COLO668 (cell line): ENCODE measurements around the gene SPSB4.

Experiments used
- DNase-seq: peaks from one replicate; lab custom pipeline; 2025; ENCODE audit not compliant: unreplicated experiment; lab: John Stamatoyannopoulos, UW

Gene SPSB4

DNA sequence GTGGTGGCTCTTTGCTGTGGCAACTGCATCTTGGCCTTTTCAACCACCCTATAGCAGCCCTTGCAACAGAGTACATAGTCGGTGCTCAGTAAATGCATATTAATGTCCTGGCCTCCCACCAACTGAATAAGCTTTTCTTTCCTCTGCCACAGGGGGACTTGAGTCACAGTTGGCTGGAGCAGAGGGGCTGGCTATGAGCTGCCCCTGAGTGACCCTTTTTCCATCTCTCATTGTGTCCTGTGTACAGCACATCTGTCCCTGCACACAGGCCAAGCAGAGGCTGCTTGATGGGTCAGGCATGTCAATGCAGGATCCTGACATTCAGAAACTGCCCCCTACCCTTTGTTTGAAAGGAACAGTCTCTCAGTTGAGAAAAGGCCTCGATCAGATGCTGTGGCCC lies 22.4 kb downstream of the SPSB4 start:
- DNase-seq, result no peak

- DNase-seq, result no peak
Observed at GRCh38 chr3:141074529-141074928, 23.4 kb downstream of the SPSB4 start.

DNA sequence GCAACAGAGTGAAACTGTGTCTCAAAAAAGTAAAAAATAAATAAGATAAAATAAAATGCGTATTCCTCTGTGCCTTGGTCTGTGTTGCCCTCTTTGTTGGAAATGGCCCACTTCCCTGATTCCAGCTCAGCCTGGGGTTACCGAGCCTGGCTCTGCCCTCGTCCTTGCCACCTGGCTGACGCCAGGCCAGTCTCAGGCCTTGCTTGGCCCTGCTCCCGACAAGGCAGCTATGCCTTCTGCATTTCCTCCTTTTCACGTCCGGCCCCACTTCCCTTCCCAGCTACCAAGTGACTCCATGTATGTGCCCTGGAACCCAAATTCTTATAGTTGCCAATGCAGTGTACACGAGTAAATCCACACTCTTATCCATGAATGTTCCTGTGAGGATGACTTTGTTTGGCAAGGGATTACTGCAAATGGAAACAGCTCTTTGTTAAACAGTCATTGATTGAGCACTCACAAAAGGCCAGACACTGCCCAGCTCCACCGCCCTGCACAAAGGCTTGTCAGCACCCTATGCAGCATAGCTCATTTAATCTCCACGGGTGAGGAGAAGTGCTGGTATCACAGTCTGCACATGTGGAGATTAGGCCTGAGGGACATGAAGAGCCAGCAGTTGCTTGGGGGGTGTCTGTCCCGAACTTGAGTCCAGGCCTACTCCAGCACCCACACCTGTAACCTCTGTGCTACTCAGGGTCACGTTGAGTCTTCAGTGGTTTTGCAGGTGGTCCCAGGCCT lies 25.1 kb downstream of the SPSB4 start:
- DNase-seq, result no peak

DNA sequence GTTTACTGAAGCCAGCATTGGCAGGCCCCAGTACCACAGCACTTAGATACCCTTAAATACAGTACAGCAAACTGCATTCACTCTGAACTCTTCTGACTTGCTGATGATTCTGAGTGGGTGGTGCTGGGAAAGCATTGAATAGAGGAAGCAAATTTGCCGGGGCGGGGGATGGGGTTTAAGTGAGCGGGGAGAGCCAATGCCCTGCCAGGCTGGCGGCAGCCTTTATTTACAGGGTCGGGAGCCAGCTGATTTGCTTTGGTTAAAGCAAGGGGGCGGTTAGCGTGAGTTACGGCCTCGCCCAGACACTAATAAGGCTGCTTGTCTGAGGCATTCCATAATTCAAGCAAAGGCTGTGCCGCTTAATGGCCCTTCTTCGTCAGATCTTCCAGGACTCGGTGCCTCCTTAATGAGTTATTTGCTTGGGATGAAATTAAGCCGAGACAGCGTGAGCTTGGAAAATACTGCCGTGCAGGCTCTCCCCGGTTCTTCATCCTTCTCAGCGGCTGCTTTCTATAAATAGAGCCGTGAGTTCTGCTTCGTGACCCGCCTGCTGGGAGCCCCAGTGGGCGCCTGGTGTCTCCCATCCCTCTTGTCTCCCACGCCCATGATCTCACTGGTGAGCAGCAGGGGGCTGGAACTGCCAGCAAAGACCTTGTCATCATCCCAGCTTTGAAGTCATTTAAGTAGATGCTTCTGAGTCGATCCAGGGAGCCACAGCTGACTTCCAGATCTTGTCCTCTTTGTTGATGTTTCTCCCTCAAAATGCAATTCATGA lies 25.8 kb downstream of the SPSB4 start:
- peak; percentile 3 for DNase-seq

GRCh38 chr3:141077631-141078030 lies 26.5 kb downstream of the SPSB4 start:
- no peak for DNase-seq

DNA sequence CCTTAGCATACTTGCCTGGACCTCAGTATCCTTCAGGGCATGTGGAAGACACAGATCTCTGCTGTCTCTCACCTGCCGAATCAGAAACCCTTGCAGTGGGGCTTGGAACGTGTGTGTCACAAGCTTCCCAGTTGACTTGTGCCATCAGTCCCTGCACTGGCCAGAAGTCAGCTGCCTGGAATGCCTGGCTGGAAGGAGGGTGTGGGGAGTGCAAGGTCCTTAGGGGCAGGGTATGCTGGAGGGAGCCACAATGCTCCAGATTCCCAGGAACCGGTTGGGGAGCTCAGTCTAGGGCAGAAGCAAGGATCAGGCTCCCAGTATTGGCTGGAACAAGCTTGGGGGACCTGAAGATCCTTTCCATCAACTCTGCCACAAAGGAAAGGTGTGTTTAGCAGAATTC lies 27.1 kb downstream of the SPSB4 start:
- DNase-seq, result no peak

DNA sequence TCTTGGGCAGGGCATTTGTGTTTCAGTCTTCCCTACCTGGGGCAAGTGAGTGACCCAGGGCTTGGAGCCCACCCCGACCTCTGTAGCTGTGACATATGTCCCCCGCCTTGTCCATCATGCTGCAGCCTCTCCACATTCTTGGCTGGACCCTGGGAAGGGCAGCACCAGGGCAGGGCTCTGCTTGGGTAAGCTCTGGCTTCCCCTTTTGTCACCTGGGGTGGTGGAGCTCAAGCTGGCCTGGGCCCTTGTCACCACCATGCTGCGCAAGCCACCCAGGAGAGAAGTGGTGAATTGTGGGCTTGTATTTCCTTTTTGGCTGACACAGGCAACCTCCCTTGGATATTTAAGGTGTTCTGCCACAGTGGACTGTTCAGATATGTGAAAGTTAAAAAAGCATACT lies 29.3 kb downstream of the SPSB4 start:
- no peak for DNase-seq

- DNase-seq, result no peak
Observed at GRCh38 chr3:141081141-141081795, 30.1 kb downstream of the SPSB4 start.

DNA sequence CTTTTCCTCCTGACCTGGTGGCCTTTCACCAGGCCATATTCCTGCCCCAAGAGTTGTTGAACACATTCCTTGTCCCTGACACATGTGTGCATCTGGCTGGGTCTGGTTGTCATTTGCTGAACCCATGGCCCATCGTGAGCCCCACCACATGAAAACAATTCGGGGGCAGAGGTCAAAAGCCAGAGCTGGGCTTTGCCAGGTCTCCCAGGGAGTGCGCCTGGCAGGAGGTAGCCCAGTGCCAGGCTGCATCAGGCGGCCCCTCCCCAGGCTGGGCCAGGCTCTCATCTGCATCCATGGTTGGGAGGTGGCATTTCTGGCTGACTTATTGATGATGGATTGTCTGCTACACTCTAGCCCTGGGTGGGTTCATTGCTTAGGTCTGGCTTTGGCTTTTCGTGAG lies 30.9 kb downstream of the SPSB4 start:
- DNase-seq, result no peak

DNA sequence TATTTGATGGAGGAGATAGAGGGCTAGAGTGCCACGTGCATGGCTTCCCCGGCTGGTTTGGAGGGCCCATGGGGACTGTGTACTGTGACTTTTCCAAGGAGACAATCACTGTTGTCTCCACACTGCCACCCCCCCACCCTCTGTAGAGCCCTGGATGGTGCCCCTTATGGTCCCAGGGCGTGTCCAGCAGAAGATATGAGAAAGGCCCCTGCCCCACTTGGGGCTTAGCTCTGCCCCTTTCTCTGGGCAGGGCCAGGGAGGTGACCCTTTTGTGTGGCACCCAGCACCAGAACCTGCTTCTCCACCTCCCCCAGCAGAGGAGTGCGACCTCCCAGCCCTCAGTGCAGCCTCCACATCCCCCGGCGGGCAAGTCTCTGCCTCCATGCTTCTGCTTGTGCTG lies 32.1 kb downstream of the SPSB4 start:
- no peak for DNase-seq

GRCh38 chr3:141083836-141084649 lies 32.9 kb downstream of the SPSB4 start:
- no peak for DNase-seq

DNA sequence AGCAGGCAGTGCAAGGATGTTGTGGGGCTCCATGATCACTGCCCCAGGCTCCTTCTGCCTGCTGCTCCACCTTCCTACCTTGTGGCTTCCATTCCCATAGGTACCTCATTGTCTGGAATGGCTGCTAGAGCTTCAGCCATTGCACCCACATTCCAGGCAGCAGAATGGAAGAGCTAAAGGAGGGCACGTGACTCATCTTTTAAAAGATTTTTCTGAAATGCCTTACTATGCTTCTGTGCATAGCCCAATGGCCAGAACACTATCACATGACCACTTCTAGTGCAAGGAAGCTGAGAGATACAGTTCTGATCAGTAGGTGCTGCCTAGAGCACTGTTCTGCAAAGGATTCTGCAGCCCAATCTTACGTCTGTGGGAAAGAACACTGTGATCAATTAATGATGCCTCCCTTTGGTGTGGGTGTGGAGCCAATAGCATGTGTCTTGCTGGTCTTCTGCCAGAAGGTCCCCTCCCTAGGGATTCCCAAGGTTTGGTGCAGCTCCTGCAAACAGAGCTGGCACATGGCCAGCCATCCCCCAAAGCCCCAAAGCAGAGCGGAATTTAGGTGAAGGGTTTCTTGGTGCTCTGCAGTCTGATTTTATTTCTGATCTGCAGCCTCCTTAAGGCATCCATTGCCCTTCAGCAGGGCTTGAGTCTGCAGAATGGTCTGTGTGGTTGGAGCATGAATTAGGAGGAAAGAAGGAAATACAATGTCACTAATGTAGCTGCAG lies 34.4 kb downstream of the SPSB4 start:
- no peak for DNase-seq

DNA sequence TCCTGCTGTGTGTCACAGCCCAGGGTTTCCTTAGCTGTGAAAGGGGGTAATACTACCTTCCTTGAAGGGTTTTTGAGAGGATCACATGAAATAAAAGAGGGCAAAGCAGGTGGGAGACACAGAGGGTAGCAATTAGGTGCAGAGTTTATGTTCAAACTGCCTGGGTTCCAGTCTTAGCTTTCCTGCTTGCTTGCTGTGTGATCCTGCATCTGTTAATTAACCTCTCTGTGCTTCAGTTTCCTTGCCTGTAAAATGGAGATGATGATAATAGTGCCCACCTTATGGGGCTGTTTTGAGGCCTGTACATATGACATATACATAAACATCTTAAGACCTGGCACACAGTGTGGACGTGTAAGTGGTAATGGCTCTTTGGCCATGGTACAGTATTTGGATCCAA lies 35.0 kb downstream of the SPSB4 start:
- no peak for DNase-seq

GRCh38 chr3:141087076-141087777 lies 36.1 kb downstream of the SPSB4 start:
- DNase-seq, result no peak

DNA sequence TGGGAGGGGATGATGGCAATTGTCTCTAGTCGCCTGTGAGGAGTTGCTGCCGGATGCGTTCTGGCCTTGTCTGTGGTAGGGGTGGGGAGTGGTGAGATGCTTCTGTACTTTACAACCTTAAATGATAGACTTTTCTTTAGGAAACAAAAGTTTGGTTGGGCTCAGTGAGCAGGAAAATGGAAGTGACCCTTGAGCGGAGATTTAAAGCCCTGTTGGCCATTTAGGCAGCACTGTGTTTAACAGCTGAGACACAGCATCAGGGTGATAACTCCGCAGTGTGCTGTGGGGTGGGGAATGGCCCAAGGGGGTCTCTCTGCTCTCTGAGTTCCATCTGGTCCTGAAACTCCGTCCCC lies 36.6 kb downstream of the SPSB4 start:
- no peak for DNase-seq

DNA sequence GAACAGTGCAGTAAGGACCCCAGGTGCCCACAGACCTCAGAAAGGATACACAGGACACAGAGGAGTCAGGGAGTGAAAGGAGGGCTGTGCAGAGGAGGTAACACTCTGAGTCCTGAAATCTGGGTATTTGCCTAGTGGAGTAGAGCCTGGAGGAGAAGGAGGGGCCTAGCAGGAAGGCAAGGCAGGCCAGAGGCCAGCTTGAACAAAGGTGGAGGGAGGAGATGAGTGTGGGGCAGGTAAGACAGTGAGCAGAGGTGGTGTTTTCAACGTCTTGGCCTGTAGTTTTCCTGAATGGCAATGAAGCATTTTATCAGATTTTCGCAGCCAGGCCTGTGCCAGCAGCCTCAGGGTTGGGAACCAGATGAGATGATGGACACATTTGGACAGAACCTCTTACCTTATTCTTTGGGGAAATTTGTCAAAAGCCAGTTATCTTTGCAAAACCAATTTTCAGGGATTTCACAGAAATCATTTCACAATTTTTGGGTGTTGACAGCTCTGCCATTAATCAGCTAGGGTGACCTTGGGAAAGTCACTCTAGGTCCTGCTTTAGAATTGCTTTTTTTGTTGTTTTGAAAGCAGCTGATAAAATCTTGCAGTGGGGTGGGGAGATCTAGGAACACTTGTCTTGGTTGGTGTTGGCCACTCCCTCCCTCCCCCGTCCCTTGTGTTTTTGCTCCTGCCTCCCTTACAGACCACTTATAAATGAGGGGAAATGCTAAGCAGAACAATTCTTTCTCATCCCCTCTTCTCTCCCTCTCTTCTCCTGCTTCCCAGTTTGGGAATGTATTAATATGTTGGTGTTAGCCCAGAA lies 38.4 kb downstream of the SPSB4 start:
- no peak for DNase-seq

DNA sequence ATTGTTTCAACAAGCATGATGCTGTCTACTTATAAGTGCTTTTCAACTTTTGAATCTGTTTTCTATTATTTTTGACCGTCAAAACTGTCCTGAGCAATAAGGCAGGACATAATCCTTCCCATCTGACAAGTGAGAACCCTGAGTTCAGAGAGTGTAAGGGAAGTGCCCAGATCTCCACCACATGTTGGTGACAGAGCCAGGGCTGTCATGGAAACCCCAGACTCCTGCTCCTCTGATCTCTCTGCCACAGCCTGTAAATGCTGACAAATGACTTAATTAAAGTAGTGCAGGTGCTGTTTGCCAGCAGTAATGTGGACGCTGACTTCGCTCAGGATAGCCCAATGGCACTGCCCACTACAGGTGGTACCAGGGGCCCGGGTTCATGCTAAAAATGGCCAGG lies 40.3 kb downstream of the SPSB4 start:
- DNase-seq, result no peak

DNA sequence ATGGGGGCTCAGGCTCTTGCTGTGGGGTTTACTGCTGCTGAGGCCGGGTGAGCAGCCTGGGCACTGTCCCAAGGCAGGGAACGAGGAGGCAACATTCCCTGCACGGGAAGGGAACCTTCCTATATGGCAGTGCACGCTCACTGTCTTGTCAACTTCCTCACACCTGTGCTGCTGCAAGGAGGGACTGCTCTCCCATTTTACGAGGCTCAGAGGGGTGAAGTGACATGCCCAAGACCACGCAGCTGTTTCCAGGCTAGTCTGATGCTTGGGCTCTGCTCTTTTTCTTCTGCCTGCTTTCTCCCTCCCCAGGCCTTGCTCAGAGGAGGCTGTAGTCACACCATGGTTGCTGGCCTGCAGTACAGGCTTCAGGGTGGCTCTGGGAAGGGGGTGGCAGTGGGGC lies 41.5 kb downstream of the SPSB4 start:
- DNase-seq, result no peak

DNA sequence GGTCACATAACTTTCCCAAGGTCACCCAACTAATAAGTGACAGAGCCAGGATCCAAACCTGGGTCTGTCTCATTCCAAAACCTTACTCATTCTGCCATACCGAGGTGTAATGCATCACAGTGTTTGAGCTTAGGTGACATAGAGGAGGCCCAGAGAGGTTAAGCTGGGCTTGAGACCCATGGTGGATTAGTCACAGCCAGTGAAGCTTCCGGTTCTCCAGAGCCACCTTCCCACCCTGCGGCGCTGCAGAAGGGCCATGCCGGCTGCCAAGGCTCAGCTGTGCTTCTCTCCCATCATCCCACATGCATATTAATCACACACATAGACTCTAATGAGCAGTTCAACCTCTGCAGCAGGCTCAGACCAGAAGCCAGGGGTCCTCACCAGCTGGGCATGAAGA lies 42.2 kb downstream of the SPSB4 start:
- DNase-seq, result no peak
